Activated naive CD4-positive, alpha-beta T cell treated with anti-CD3 and anti-CD28 coated beads for 36 hours (primary cell): Measurements from ENCODE around the gene KCTD19. TPM values are rescaled to one million over a fixed set of nuclear protein-coding genes. Genes with fewer than 3 reads are reported as not detected.
"Not testable (repeated sequence)": the region's sequence is repeated elsewhere in the genome, so short reads cannot be mapped to it uniquely, and the experiment has no call there.

Source experiments
- CTCF ChIA-PET: fragments of 350-600 bp; sonication (Branson Sonifier 250); formaldehyde crosslinking; loops from one replicate; lab custom pipeline; 2021; ENCODE audit warnings: antibody characterized with exemption; lab: Charles Lee
- DNase-seq: peaks from one replicate; pipeline ENCODE4 v3.0.0-alpha.2; 2020
- H3K27ac Mint-ChIP-seq: one replicate; pipeline ENCODE4 v1.8.0; 2021; ENCODE audit warnings: mild to moderate bottlenecking, mixed read lengths
- H3K27me3 Mint-ChIP-seq: one replicate; pipeline ENCODE4 v1.8.0; 2021; ENCODE audit warnings: low read depth, mixed read lengths
- H3K36me3 Mint-ChIP-seq: one replicate; pipeline ENCODE4 v1.8.0; 2021; ENCODE audit warnings: low read depth, mixed read lengths
- H3K4me1 Mint-ChIP-seq: one replicate; pipeline ENCODE4 v1.8.0; 2021; ENCODE audit warnings: low read depth, mixed read lengths
- H3K4me3 Mint-ChIP-seq: one replicate; pipeline ENCODE4 v1.8.0; 2021; ENCODE audit warnings: mild to moderate bottlenecking, moderate library complexity, mixed read lengths
- H3K9me3 Mint-ChIP-seq: one replicate; pipeline ENCODE4 v1.8.0; 2021; ENCODE audit warnings: mixed read lengths
- intact Hi-C: fragments of 100-400 bp; cut with micrococcal nuclease; formaldehyde crosslinking; loops from one replicate; pipeline ENCODE4 v1.15.1; 2023
- total RNA-seq, 2 experiments: library from RNA; stranded (reverse); gene quantifications; one replicate each; pipeline ENCODE4 v1.2.3, GENCODE V29; 2021

Gene KCTD19
- 1 to 10 TPM; 1.0 to 1.3 TPM for total RNA-seq

DNA sequence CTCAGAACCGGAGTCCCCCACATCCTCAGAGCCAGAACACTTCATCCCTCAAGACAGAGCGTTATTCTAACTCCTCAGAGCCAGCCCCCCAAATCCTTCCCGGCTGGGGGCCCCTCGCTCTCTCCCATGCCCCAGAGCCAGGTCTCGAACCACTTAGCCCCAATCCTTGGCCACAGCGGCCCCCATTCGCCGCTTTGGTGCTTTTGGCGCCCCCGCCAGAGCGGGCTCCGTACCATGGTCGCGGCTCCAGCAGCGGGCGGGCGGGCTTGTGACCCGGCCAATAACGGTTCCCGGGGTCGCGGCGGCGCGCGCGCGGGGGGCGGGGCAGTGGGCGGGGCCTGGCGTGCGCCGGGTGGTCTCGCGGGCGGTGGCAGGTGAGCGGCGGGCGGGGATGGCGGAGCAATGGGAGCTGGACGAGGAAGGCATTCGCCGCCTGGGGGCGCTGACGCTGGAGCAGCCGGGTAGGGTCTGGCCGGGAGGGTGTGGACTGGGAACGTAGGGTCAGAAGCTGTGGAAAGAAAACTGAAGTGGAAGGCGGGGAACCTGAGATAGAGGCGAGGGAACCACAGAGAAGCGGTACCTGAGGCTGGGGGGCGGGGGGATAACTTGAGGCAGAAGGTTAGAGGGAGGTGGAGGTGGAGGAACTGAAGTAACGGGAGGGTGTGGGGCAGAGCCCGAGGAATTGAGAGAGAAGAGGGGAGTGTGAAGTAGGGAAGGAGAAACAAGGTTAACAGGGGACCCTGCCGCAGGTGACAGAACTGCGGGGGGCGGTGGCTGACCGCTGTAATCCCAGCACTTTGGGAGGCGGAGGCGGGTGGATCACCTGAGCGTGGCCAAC is at the start of gene KCTD19, which contains the start of gene LRRC36:
TSS of gene KCTD19 (minus strand) at position 270 of the 838 bp plus-strand sequence. CDS start at position 236, 34 bp downstream.
TSS of gene LRRC36 (plus strand) at position 344 of the 838 bp plus-strand sequence. CDS start at position 392, 48 bp downstream.
- Mint-ChIP-seq H3K27ac (no peak within 1 kb of the TSS), H3K4me1 (peaks cover 8% of the 10 kb centered on the region), H3K27me3 (peaks cover 45% of the 10 kb centered on the region), H3K9me3 (no peaks in the 10 kb centered on the region), H3K4me3 (peak within 1 kb of the TSS; percentile 79), H3K36me3 (no peaks in the 10 kb centered on the region)
- DNase-seq = peak; percentile 73
- CTCF ChIA-PET = interaction anchor here (1.0 to 4.1 kb wide), 10 partner anchors 12 to 121 kb away, joined by 3 to 16 read pairs (median 4); no protein-coding TSS in a partner anchor
- intact Hi-C loops = no loop called here

DNA sequence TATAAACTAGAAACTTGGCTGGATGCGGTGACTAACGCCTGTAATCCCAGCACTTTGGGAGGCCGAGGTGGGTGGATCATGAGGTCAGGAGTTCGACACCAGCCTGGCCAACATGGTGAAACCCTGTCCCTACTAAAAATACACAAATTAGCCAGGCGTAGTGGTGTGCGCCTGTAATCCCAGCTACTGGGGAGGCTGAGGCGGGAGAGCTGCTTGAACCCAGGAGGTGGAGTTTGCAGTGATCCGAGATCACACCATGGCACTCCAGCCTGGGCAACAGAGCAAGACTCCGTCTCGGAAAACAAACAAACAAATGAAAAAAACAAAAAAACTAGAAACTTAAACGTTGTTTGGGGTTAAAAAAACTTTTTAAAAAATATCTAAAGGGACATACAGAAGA is 49.5 kb upstream of the KCTD19 start:
- DNase-seq, H3K27me3 Mint-ChIP-seq, CTCF ChIA-PET, H3K9me3 Mint-ChIP-seq, H3K27ac Mint-ChIP-seq, intact Hi-C loops, H3K36me3 Mint-ChIP-seq, H3K4me3 Mint-ChIP-seq, H3K4me1 Mint-ChIP-seq: not testable (repeated sequence)

- CTCF ChIA-PET = interaction anchor here (0.6 to 1.5 kb wide), 7 partner anchors 20 to 1102 kb away, joined by 3 to 7 read pairs (median 3); partner anchors contain the start of gene ATP6V0D1
- no peak for DNase-seq
- Mint-ChIP-seq H3K36me3 (no peaks in the 10 kb centered on the region), H3K27me3 (peaks cover 3% of the 10 kb centered on the region), H3K27ac (no peak overlapping the region), H3K4me1 (no peaks in the 10 kb centered on the region), H3K9me3 (no peaks in the 10 kb centered on the region), H3K4me3 (no peak overlapping the region)
- intact Hi-C loops = loop anchor here (5.0 kb wide), 1 partner anchor 75 kb away; no protein-coding TSS in a partner anchor
Measured at GRCh38 chr16:67372664-67373063, 46.1 kb upstream of the KCTD19 start.

DNA sequence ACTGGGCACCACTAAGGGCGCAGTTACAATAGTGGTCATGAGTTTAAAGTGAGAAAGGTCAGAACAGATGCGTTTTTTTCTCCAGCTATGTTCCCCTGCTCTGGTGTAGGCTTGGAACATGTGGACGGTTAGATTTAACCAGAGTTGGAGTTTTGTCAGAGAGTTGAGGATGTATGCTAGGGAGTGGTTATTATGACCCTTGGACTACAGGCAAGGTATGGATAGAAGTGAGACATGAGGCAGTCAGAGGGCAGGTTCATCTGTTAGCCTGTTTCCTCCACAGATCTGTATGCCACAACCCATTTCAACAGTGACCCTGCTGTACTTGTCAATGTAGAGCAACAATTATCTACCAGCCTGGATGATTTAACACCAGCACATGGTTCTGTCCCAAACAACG is 44.1 kb upstream of the KCTD19 start:
- Mint-ChIP-seq H3K27me3 (no peaks in the 10 kb centered on the region), H3K4me3 (no peak overlapping the region), H3K9me3 (no peaks in the 10 kb centered on the region), H3K27ac (no peak overlapping the region), H3K4me1 (peaks cover 2% of the 10 kb centered on the region), H3K36me3 (no peaks in the 10 kb centered on the region)
- DNase-seq = no peak
- CTCF ChIA-PET = interaction anchor here (0.6 to 1.9 kb wide), 2 partner anchors 29 to 113 kb away, joined by 4 read pairs; no protein-coding TSS in a partner anchor
- intact Hi-C loops = loop anchor here (5.0 kb wide), 1 partner anchor 77 kb away; no protein-coding TSS in a partner anchor

DNA sequence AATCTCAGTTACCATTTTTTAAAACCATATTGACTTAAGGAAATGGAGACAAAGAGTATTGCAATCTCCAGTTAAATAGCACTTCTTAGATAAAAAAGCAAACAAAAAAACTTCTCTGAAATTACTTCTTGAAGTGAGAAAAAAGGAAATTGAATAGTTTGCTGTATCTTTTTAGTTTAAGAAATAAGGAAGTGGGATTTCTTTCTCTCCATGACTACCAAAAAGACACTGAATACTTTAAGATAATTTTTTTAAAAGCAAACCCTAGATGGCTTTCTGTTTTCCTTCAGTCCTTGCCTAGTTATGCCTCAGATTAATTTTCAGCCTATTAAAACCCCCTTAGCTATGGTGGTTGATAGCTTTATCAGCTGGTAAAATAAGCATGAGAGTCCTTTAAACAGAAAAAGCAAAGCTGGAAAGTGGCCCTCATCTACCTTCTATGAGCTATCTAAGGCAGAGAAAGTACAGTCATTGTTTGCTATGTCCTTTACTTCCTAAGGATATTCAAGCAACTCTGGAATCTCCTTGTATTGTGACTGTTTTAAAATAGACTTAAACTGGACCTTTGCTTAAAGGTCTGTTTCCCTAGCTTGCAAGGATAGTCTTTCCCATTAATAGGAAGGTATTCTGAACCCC is 38.2 kb upstream of the KCTD19 start:
- no peak for DNase-seq
- Mint-ChIP-seq H3K27ac (no peak overlapping the region), H3K4me3 (no peak overlapping the region), H3K36me3 (no peaks in the 10 kb centered on the region), H3K27me3 (no peaks in the 10 kb centered on the region), H3K4me1 (peaks cover 10% of the 10 kb centered on the region), H3K9me3 (no peaks in the 10 kb centered on the region)
- CTCF ChIA-PET = interaction anchor here (1.0 to 1.4 kb wide), 5 partner anchors 14 to 86 kb away, joined by 3 to 7 read pairs (median 4); partner anchors contain the start of gene PLEKHG4
- intact Hi-C loops = loop anchor here (1.0 kb wide), 1 partner anchor 52 kb away; no protein-coding TSS in a partner anchor

- no peak overlapping the region for H3K27ac Mint-ChIP-seq
- intact Hi-C loops = no loop called here
- H3K4me3 Mint-ChIP-seq = no peak overlapping the region
- H3K4me1 Mint-ChIP-seq = peaks cover 10% of the 10 kb centered on the region
- no peak for DNase-seq
- no peaks in the 10 kb centered on the region for H3K27me3 Mint-ChIP-seq
- no peaks in the 10 kb centered on the region for H3K9me3 Mint-ChIP-seq
- CTCF ChIA-PET = no interaction called here
- no peaks in the 10 kb centered on the region for H3K36me3 Mint-ChIP-seq
Measured at GRCh38 chr16:67361038-67361437, 34.5 kb upstream of the KCTD19 start.

- H3K4me3 Mint-ChIP-seq, H3K9me3 Mint-ChIP-seq, H3K27me3 Mint-ChIP-seq, CTCF ChIA-PET, intact Hi-C loops, DNase-seq, H3K36me3 Mint-ChIP-seq, H3K27ac Mint-ChIP-seq, H3K4me1 Mint-ChIP-seq: not testable (repeated sequence)
Measured at GRCh38 chr16:67359540-67360269, 33.2 kb upstream of the KCTD19 start.

- Mint-ChIP-seq H3K9me3 (no peaks in the 10 kb centered on the region), H3K27ac (no peak overlapping the region), H3K27me3 (peaks cover 3% of the 10 kb centered on the region), H3K4me1 (no peaks in the 10 kb centered on the region), H3K4me3 (no peak overlapping the region), H3K36me3 (no peaks in the 10 kb centered on the region)
- intact Hi-C loops = no loop called here
- CTCF ChIA-PET = no interaction called here
- no peak for DNase-seq
Measured at GRCh38 chr16:67357561-67357960, 31.0 kb upstream of the KCTD19 start.

GRCh38 chr16:67356396-67356795 is 29.9 kb upstream of the KCTD19 start:
- Mint-ChIP-seq H3K4me1 (no peaks in the 10 kb centered on the region), H3K27ac (no peak overlapping the region), H3K9me3 (no peaks in the 10 kb centered on the region), H3K36me3 (no peaks in the 10 kb centered on the region), H3K4me3 (no peak overlapping the region), H3K27me3 (peaks cover 3% of the 10 kb centered on the region)
- no peak for DNase-seq
- CTCF ChIA-PET = interaction anchor here (0.6 to 1.2 kb wide), 3 partner anchors 8 to 201 kb away, joined by 3 to 4 read pairs (median 4); no protein-coding TSS in a partner anchor
- intact Hi-C loops = no loop called here

DNA sequence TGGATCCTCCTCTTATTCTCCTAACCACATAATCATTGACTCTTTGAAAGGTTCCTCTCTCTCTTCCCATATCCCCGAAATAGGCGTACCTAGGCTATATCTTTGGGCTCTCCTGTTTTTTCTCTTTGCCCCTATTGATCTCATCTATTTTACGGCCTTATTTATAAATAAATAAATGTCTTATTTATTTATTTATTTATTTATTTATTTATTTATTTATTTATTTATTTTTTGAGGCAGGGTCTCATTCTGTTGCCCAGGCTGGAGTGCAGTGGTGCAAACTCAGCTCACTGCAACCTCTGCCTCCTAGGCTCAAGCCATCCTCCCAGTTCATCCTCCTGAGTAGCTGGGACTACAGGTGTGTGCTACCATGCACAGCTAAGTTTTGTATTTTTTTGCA is 25.9 kb upstream of the KCTD19 start:
- H3K9me3 Mint-ChIP-seq, H3K4me1 Mint-ChIP-seq, H3K36me3 Mint-ChIP-seq, DNase-seq, H3K27me3 Mint-ChIP-seq, H3K27ac Mint-ChIP-seq, intact Hi-C loops, H3K4me3 Mint-ChIP-seq: not testable (repeated sequence)
- CTCF ChIA-PET = interaction anchor here (1.0 to 2.8 kb wide), 4 partner anchors 20 to 74 kb away, joined by 3 to 11 read pairs (median 3); no protein-coding TSS in a partner anchor

DNA sequence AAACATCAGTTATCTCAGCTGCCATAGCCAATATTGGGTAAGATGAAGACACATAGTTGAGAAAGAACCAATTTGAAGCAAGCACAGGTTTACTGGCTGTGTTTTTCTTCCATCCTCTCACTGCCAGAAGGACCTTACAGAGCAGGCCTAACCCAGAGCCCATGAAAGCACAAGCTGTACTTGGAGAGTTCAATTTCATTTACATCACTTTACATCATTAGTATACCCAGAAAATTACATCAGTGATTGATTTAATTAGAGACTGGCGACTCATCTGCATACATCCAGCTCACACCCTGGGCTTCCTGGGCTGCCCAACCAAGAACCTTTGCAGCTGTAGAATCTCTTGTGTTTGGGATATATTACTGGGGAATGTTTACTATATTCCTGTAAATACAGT is 23.8 kb upstream of the KCTD19 start:
- intact Hi-C loops = no loop called here
- no peak overlapping the region for H3K27ac Mint-ChIP-seq
- H3K27me3 Mint-ChIP-seq = peaks cover 3% of the 10 kb centered on the region
- H3K9me3 Mint-ChIP-seq = no peaks in the 10 kb centered on the region
- H3K4me3 Mint-ChIP-seq = no peak overlapping the region
- DNase-seq = no peak
- CTCF ChIA-PET = interaction anchor here (0.6 to 1.4 kb wide), 11 partner anchors 11 to 253 kb away, joined by 3 to 7 read pairs (median 4); partner anchors contain the start of gene TPPP3
- H3K4me1 Mint-ChIP-seq = no peaks in the 10 kb centered on the region
- no peaks in the 10 kb centered on the region for H3K36me3 Mint-ChIP-seq
